A549 (cell line): ENCODE measurements around the gene SEZ6L2. TPM values are rescaled to one million over a fixed set of nuclear protein-coding genes. Genes with fewer than 3 reads are reported as not detected.
"Not testable (repeated sequence)": the region's sequence is repeated elsewhere in the genome, so short reads cannot be mapped to it uniquely, and the experiment has no call there.

ENCODE experiments used
- ATAC-seq, 2 experiments: fragments of 200-7000 bp in 1 of 2; fragments of >200 bp in 1 of 2; cut with Nextera tagmentation in 1 of 2; cut with Tn5 transposase in 1 of 2; 3 replicates each; pipeline versions ENCODE4 v1.8.0 to v1.9.1; 2018 to 2020; ENCODE audit warnings: mild to moderate bottlenecking in 1 of 2, moderate library complexity in 1 of 2
- CTCF ChIA-PET: fragments of 300-600 bp; sonication (Branson Sonifier 250); formaldehyde crosslinking; extraction: SDS; loops from one replicate; lab custom pipeline; 2021; ENCODE audit warnings: antibody characterized with exemption, inconsistent platforms; lab: Yijun Ruan, JAX
- POLR2A ChIA-PET: fragments of 350-600 bp; formaldehyde crosslinking; extraction: SDS; loops from one replicate; lab custom pipeline; 2021; ENCODE audit warnings: antibody characterized with exemption, inconsistent platforms; lab: Yijun Ruan, JAX
- DNase-seq, 2 experiments: peaks; one replicate each; pipeline versions ENCODE4 v3.0.0 to v3.0.0-alpha.2; 2011 to 2016; ENCODE audit warnings: low read depth in 1 of 2, low spot score in 1 of 2
- FAIRE-seq: peaks from 2 replicates; lab custom pipeline; 2011; peaks lifted over from hg19 to GRCh38; lab: Jason Lieb, UNC
- H3K27ac ChIP-seq, 2 experiments: fragments of >200 bp; sonication (Bioruptor Twin); formaldehyde crosslinking; 3 replicates each; pipeline ENCODE4 v1.5.1; 2016 to 2017
- H3K4me1 ChIP-seq: fragments of >200 bp; sonication (Bioruptor Twin); formaldehyde crosslinking; 3 replicates; pipeline ENCODE4 v1.6.1; 2016
- H3K4me2 ChIP-seq: fragments of >200 bp; sonication (Bioruptor Twin); formaldehyde crosslinking; 3 replicates; pipeline ENCODE4 v1.6.1; 2016
- H3K4me3 ChIP-seq: fragments of >200 bp; sonication (Bioruptor Twin); formaldehyde crosslinking; 3 replicates; pipeline ENCODE4 v1.5.1; 2016
- H3K9me3 ChIP-seq: fragments of >200 bp; sonication (Bioruptor Twin); formaldehyde crosslinking; 3 replicates; pipeline ENCODE4 v1.6.1; 2016
- CBX2 ChIP-seq: fragments of 200-600 bp; sonication (generic); IDR thresholded peaks from 2 replicates; pipeline ENCODE4 v1.6.1; 2016; ENCODE audit warnings: low read depth, mild to moderate bottlenecking, borderline replicate concordance
- CEBPB ChIP-seq, 2 experiments: fragments of >200 bp in 1 of 2; sonication (Bioruptor Twin) in 1 of 2; formaldehyde crosslinking in 1 of 2; IDR thresholded peaks; 2 replicates each; pipeline ENCODE4 v1.6.1; 2012 to 2016
- CTCF ChIP-seq: fragments of >200 bp; sonication (Bioruptor Twin); formaldehyde crosslinking; IDR thresholded peaks from 3 replicates; pipeline ENCODE4 v1.5.1; 2016
- EHF ChIP-seq: fragments of 250-450 bp; sonication (Bioruptor Pico); IDR thresholded peaks from 2 replicates; pipeline ENCODE4 v1.5.0; 2020; ENCODE audit warnings: mild to moderate bottlenecking
- FOSB ChIP-seq: fragments of 250-450 bp; sonication (Bioruptor Pico); IDR thresholded peaks from 2 replicates; pipeline ENCODE4 v1.5.0; 2020; ENCODE audit warnings: mild to moderate bottlenecking, moderate library complexity
- FOXS1 ChIP-seq: fragments of 250-450 bp; sonication (Bioruptor Pico); IDR thresholded peaks from 2 replicates; pipeline ENCODE4 v1.5.0; 2020; ENCODE audit warnings: mild to moderate bottlenecking, moderate library complexity
- GATA3 ChIP-seq: IDR thresholded peaks from 2 replicates; pipeline ENCODE4 v1.6.1; 2012; ENCODE audit warnings: borderline replicate concordance
- HDAC2 ChIP-seq: fragments of 200-600 bp; sonication (generic); IDR thresholded peaks from 2 replicates; pipeline ENCODE4 v1.6.1; 2016
- HOXA7 ChIP-seq: fragments of 250-450 bp; sonication (Bioruptor Pico); IDR thresholded peaks from 2 replicates; pipeline ENCODE4 v1.5.0; 2020; ENCODE audit warnings: mild to moderate bottlenecking, moderate library complexity
- JUN ChIP-seq, 2 experiments: fragments of >200 bp; sonication (Bioruptor Twin); formaldehyde crosslinking; IDR thresholded peaks; 2 replicates in 1 of 2; 3 replicates in 1 of 2; pipeline ENCODE4 v1.6.1; 2016 to 2017
- JUNB ChIP-seq: fragments of >200 bp; sonication (Bioruptor Twin); formaldehyde crosslinking; IDR thresholded peaks from 2 replicates; pipeline ENCODE4 v1.6.1; 2016
- PBX3 ChIP-seq: IDR thresholded peaks from 2 replicates; pipeline ENCODE4 v1.6.1; 2012
- POLR2AphosphoS2 ChIP-seq: conservative IDR thresholded peaks from 2 replicates; pipeline ENCODE4 v1.6.1; 2012; ENCODE audit warnings: low read length, improper control_type of control experiment, inconsistent platforms
- TFCP2L1 ChIP-seq: fragments of 250-450 bp; sonication (Bioruptor Pico); IDR thresholded peaks from 2 replicates; pipeline ENCODE4 v1.5.0; 2021; ENCODE audit warnings: mild to moderate bottlenecking
- USF2 ChIP-seq: fragments of 450-650 bp; IDR thresholded peaks from 2 replicates; pipeline ENCODE4 v1.6.1; 2014; ENCODE audit warnings: antibody characterized with exemption
- WGBS: methylation state at CpG from one replicate; pipeline ENCODE4 v1.1.6; 2017; ENCODE audit errors: missing lambda C conversion rate; 5-methylcytosine and 5-hydroxymethylcytosine counted together
- polyA plus RNA-seq, 4 experiments: library from polyadenylated mRNA; depleted of rRNA in 3 of 4; stranded (reverse); fragments of >200 nt; fragmentation: RNase III in 1 of 4; extraction: RNeasy Plus Mini Kit Qiagen cat#74134 plus additional on column Dnase treatment in 1 of 4; gene quantifications; 2 replicates in 3 of 4; 3 replicates in 1 of 4; pipeline ENCODE4 v1.2.3, GENCODE V29; 2011 to 2017
- TF ChIP-seq, protein P1 (sequence below): IDR thresholded peaks from 2 replicates; pipeline ENCODE4 v1.6.1; 2012; ENCODE audit warnings: low read depth, borderline replicate concordance
- TF ChIP-seq, protein P2 (sequence below): fragments of 250-450 bp; sonication (Bioruptor Pico); IDR thresholded peaks from 2 replicates; pipeline ENCODE4 v1.5.0; 2021; ENCODE audit warnings: mild to moderate bottlenecking, moderate library complexity, borderline replicate concordance

Gene SEZ6L2
- polyA plus RNA-seq, 2 of the 4 experiments (the other 2 are of a cell fraction) = 4.3 to 11.4 TPM

- DNase-seq = no peak
- WGBS = 69% methylated on average over 10 of the region's 10 CpGs
- H3K9me3 ChIP-seq = no peaks in the 10 kb centered on the region
- no peaks in the 10 kb centered on the region for H3K4me1 ChIP-seq
- ATAC-seq = peak; percentile 20 to 44; a peak in 2 of 6 replicates
- no peak overlapping the region for H3K27ac ChIP-seq
- no peak for FAIRE-seq
- H3K4me2 ChIP-seq = no peak overlapping the region
- ChIA-PET CTCF (interaction anchor here (0.5 to 1.2 kb wide), 4 partner anchors 9 to 98 kb away, joined by 3 read pairs; partner anchors contain the start of gene ASPHD1), POLR2A (no interaction called here)
- H3K4me3 ChIP-seq = no peak overlapping the region
- TF ChIP-seq HOXA7 (no peak), USF2 (no peak), JUNB (no peak), CTCF (no peak), HDAC2 (no peak), JUN (IDR thresholded peaks at IDR 0.05) (no peak), EHF (CRISPR knock-in tag) (no peak), GATA3 (no peak), FOSB (CRISPR knock-in tag) (no peak), POLR2AphosphoS2 (no peak), TFCP2L1 (CRISPR knock-in tag) (no peak), CEBPB (IDR thresholded peaks at IDR 0.05) (no peak), PBX3 (no peak), CBX2 (no peak), FOXS1 (CRISPR knock-in tag) (no peak)
- TF ChIP-seq, protein P1, sequence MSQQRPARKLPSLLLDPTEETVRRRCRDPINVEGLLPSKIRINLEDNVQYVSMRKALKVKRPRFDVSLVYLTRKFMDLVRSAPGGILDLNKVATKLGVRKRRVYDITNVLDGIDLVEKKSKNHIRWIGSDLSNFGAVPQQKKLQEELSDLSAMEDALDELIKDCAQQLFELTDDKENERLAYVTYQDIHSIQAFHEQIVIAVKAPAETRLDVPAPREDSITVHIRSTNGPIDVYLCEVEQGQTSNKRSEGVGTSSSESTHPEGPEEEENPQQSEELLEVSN = no peak
- TF ChIP-seq, protein P2, sequence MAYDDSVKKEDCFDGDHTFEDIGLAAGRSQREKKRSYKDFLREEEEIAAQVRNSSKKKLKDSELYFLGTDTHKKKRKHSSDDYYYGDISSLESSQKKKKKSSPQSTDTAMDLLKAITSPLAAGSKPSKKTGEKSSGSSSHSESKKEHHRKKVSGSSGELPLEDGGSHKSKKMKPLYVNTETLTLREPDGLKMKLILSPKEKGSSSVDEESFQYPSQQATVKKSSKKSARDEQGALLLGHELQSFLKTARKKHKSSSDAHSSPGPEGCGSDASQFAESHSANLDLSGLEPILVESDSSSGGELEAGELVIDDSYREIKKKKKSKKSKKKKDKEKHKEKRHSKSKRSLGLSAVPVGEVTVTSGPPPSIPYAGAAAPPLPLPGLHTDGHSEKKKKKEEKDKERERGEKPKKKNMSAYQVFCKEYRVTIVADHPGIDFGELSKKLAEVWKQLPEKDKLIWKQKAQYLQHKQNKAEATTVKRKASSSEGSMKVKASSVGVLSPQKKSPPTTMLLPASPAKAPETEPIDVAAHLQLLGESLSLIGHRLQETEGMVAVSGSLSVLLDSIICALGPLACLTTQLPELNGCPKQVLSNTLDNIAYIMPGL (CRISPR knock-in tag) = no peak
- TF ChIP-seq, all 56 proteins: peak for 0
Measured at GRCh38 chr16:29891525-29892457, 7.6 kb downstream of the SEZ6L2 start.

DNA sequence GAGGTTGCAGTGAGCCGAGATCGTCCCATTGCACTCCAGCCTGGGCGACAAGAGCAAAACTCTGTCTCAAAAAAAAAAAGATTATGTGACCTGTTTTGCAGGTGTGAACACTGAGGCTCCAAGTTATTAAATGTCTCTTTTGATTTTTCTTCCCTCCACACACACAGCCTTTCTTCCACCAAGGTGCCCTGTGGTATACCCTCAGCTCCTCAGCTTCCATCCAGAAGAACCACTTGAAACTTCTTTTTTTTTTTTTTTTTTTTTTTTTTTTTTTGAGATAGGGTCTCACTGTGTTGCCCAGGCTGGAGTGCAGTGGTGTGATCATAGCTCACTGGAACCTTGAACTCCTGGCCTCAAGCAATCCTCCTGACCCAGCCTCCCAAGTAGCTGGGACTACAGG, 10.0 kb downstream of the SEZ6L2 start:
- FAIRE-seq, POLR2A ChIA-PET, H3K4me3 ChIP-seq, H3K9me3 ChIP-seq, ATAC-seq, H3K4me2 ChIP-seq, H3K27ac ChIP-seq, H3K4me1 ChIP-seq, DNase-seq: not testable (repeated sequence)
- 88% methylated on average over 3 of the region's 3 CpGs for whole genome bisulfite sequencing
- CTCF ChIA-PET = interaction anchor here (0.6 to 2.3 kb wide), 6 partner anchors 10 to 1892 kb away, joined by 3 to 7 read pairs (median 4); partner anchors contain the start of gene SEZ6L2
